ENCODE measurements around the gene KCTD17.

The KCTD17 gene

DNA sequence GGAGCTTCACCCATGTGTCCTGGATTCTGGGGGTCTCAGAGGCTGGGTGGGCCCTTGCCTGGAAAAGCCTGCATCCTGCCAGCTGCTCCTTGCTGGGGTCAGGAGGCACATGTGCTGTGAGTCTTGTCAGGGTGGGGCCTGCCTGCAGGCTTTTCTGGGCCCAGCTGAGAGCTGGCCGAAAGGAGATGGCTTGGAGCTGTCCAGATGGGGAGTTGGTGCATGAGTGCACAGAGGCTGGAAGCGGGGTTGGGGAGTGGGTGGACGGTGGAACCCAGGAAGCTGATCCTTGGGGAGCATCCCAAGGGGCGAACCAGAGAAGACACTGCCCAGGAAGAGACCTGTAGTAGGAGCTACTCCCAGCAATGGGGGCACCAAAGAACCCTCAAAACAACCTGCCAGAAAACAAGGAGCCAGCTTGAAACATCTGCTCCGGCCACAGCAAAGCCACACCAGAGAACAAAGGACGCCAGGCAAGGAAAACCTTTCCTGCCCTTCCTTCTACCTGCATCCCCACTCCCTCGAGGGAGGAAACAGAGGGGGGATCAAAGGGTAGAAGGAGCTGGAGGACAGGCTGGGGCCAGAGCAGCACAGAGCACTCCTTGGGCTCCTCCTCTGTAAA lies 8.2 kb upstream of the KCTD17 start:
- DNase-seq (ENCODE audit: low read depth in 2 of 2, low spot score in 1 of 2) = no peak

DNA sequence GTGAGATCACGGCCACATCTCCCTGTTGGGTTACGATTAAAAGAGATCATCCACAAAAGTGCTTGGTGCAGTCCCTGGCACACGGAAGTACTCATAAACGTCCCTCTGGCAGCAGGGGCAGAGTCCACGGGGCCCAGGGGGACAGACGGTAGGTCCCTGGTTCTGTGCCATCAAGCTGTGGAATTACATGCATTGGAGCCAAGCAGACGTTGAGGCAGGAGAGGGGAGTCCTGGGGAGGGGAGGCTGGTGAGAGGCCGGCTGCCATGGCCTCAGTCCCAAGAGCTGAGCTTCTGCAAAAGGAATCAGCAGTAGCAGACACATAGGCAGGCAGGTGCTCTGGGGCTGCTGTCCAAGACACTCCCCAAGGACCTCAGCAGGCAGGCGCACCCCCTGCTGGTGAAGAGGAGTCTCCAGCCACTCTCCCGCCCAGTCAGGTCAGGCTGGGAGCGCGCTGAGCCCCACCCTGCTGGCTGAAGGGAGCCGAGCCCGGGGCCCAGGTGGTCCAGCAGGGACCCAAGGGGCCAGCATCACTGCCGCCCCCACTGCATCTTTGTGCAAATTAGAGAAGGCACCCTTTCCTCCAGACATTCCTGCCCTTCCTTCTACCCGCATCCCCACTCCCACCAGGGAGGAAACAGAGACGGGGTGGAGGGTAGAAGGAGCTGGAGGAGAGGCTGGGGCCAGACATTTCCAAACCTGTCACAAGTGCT lies 7.6 kb upstream of the KCTD17 start:
- no peak for DNase-seq (ENCODE audit: low read depth in 2 of 2, low spot score in 1 of 2)

- DNase-seq (ENCODE audit: low read depth in 2 of 2, low spot score in 1 of 2) = no peak
Observed at GRCh38 chr22:37044634-37045625, 6.6 kb upstream of the KCTD17 start.

GRCh38 chr22:37045958-37046357 lies 5.6 kb upstream of the KCTD17 start:
- no peak for DNase-seq (ENCODE audit: low read depth in 2 of 2, low spot score in 1 of 2)

GRCh38 chr22:37046589-37046988 lies 5.0 kb upstream of the KCTD17 start:
- no peak for DNase-seq (ENCODE audit: low read depth in 2 of 2, low spot score in 1 of 2)

DNA sequence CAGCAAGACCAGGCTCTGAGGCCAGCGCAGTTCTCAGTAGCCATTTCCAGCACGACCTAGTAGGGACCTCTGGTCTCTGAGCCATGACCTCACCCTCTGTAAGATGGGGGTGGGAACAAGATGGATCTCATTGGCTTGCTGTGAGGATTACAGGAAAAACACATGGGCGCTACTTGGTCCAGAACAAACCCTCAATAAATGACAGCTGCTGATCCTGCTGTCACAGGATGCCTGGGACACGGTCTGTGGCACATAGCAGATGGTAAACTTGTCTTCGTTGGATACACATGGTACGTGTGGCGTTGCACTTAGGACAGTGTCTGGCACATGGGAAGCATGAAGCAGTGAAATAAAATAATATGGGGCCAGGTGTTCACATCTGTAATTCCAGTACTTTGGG lies 4.5 kb upstream of the KCTD17 start:
- no peak for DNase-seq (ENCODE audit: low read depth in 2 of 2, low spot score in 1 of 2)

GRCh38 chr22:37048133-37048532 lies 3.4 kb upstream of the KCTD17 start:
- DNase-seq (ENCODE audit: low read depth in 2 of 2, low spot score in 1 of 2) = no peak

DNA sequence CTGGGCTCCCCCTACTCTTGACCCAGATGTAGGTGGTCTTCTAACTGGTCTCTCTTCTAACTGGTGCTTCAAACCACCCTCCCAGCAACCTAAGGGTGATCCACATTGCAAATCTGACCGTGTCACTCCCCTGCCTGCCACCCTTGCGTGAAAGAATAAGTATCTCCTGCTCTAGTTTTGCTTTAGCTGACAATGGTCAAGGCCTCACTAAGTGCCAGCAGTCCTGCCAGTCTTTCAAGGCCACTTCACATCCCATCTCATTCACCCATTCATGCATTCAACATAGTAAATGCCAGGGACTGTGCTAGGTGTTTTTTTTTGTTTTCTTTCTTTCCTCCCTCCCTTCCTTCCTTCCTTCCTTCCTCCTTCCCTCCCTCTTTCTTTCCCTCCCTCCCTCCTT lies 2.3 kb upstream of the KCTD17 start:
- DNase-seq (ENCODE audit: low read depth in 2 of 2, low spot score in 1 of 2) = no peak

GRCh38 chr22:37050913-37051312 lies 629 bp upstream of the KCTD17 start:
- DNase-seq (ENCODE audit: low read depth in 2 of 2, low spot score in 1 of 2) = no peak

- DNase-seq (ENCODE audit: low read depth in 2 of 2, low spot score in 1 of 2) = no peak
Observed at GRCh38 chr22:37052386-37053309, 1.1 kb downstream of the KCTD17 start.

DNA sequence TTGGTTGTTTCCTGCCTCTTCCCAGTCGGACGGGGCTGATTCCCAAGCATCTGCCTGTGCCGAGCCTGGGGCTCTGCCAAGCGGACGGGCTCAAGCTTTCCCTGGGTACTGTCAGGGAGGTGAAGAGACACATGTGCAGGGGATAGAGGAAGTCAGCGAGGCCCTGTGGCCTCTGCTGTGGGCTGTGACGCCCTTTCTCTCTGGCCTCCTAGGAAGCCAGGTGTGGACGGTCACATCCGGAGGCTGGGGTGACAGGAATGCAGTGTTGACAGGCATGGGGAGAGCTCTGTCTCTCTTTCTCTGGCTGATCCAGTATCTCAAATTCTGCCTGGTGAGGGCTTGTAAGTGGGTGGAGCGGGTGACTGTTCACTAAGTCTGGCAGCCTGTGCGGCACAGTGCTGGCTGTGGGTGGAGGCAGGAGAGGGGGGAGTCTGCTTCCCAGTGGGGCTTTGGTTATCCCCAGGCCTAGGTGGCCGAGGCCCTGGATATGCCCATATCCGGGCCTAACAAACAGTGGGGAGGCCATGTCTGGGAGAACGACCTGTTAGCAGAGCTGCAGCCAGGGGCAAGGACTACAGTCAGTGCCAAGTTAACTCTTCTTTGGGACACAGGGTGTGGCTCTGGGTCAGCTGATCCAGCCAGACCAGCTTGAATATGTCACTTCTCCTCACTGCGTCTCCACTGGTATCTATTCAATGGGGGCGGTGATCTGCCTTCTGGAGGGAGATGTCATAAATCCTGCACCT lies 1.9 kb downstream of the KCTD17 start:
- no peak for DNase-seq (ENCODE audit: low read depth in 2 of 2, low spot score in 1 of 2)

- no peak for DNase-seq (ENCODE audit: low read depth in 2 of 2, low spot score in 1 of 2)
Observed at GRCh38 chr22:37054056-37054395, 2.5 kb downstream of the KCTD17 start.

GRCh38 chr22:37054600-37055365 lies 3.2 kb downstream of the KCTD17 start:
- DNase-seq (ENCODE audit: low read depth in 2 of 2, low spot score in 1 of 2) = no peak

DNA sequence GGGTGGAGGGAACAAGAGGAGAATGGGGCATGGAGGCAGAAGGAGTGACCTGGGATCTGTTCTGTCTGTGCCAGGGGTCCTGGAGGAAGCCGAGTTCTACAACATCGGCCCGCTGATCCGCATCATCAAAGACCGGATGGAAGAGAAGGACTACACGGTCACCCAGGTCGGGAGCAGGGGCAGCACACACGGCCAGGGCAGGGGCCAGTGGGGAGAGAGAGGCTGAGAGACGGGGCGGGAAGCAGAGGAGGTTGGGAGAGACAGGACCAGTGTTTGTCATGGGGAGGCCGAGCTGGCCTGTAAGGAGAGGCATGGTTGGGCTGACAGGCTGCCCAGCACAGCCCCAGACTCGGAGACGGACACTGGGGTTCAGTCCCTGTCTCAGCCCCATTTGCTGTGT lies 4.7 kb downstream of the KCTD17 start:
- no peak for DNase-seq (ENCODE audit: low read depth in 2 of 2, low spot score in 1 of 2)

GRCh38 chr22:37057226-37057625 lies 5.7 kb downstream of the KCTD17 start:
- DNase-seq (ENCODE audit: low read depth in 2 of 2, low spot score in 1 of 2) = no peak

DNA sequence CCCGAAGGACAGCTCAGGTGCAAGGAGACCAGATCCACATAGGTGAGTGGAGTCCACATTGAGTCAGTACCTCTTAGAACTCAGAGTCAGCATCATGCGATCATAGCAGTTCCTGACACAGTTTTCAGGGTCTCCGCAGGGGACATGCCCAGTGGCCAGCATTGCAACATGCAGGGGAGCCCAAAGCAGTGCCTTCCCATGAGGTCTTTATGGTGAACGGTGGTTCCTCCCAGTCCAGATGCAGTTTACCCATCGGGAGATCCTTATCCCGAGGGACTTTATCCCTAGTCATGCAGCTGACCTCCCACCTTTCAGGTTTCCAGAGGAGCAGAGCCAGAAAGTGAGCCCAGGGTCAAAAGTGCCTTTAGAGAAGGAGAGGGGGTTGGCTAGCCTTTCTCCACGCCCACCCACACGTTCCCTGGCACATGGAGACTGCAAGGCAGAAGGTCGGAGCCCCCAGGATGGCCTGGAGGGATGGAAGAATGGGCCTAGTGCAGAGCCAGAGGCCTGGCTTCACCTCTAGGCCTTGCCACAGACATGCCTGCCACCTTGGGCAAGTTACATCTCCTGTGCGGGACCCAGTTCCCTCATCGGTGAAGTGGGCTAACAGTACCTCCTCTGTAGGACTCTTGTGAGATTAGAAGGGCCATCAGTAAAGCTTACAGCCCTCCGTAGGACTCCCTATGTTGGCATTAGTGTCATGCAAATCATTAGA lies 6.4 kb downstream of the KCTD17 start:
- no peak for DNase-seq (ENCODE audit: low read depth in 2 of 2, low spot score in 1 of 2)

GRCh38 chr22:37058917-37059701 lies 7.6 kb downstream of the KCTD17 start:
- DNase-seq (ENCODE audit: low read depth in 2 of 2, low spot score in 1 of 2) = no peak

DNA sequence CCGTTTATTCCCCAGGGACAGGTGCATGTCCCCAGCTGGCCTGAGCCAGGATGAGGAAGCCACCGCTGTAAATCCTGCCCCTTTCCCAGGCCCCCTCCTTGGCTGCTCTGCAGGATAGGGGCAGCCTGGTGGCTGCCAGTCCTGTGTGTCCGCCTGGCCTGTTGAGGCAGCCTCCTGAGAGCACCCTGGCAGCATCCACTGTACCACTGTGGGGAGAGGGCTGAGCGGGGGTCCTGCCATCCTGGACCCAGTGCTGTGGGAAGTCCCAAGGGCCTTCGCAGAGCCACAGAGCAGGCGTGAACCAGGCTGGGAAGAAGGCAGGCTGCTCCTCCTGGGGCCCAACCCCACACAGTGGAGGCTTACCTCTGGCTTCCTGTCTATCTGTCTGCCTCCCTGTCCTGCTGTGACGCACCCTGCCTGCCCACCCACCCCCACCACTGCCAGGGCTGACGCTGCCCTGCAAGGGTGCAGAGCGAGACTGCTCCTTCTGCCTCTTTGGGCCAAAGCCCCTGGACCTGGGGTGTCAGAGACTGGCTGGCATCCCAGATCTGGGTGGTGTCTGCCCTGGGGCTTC lies 8.4 kb downstream of the KCTD17 start:
- no peak for DNase-seq (ENCODE audit: low read depth in 2 of 2, low spot score in 1 of 2)
